Stimulated activated CD8-positive, alpha-beta memory T cell treated with anti-CD3 and anti-CD28 coated beads, Interleukin-15, amount 100 ng/mL, for 48 hours (primary cell): ENCODE data around the gene HP.

Experiments
- DNase-seq, 2 donors: peaks; one replicate each; pipeline ENCODE4 v3.0.0-alpha.2; 2020; ENCODE audit warnings: low read depth in 2 of 2

Gene HP

GRCh38 chr16:72091217-72091616, 36.9 kb downstream of the HP start:
- DNase-seq: no peak

GRCh38 chr16:72092832-72093447, 38.6 kb downstream of the HP start:
- DNase-seq: no peak

GRCh38 chr16:72093448-72094265, 39.4 kb downstream of the HP start, which contains the start of the genes DHX38 and TXNL4B:
TSS of gene DHX38 (plus strand) at chr16:72093847. CDS start at chr16:72096158, 2,311 bp downstream.
TSS of gene TXNL4B (minus strand) at chr16:72093620. CDS start at chr16:72090749, 2,871 bp downstream.
- peak; percentile 87 to 89 for DNase-seq

GRCh38 chr16:72094266-72094610, 39.9 kb downstream of the HP start:
- DNase-seq: peak; percentile 22 to 23

- DNase-seq: no peak
Observed at GRCh38 chr16:72098936-72099335, 44.6 kb downstream of the HP start.

GRCh38 chr16:72099377-72099818, 45.1 kb downstream of the HP start:
- DNase-seq: peak; percentile 4 to 16

GRCh38 chr16:72101195-72101594, 46.9 kb downstream of the HP start:
- DNase-seq: no peak

GRCh38 chr16:72104905-72105304, 50.6 kb downstream of the HP start:
- DNase-seq: no peak

GRCh38 chr16:72105978-72106377, 51.7 kb downstream of the HP start:
- DNase-seq: no peak

- no peak for DNase-seq
Observed at GRCh38 chr16:72107371-72107770, 53.1 kb downstream of the HP start.

- no peak for DNase-seq
Observed at GRCh38 chr16:72108353-72109102, 54.2 kb downstream of the HP start.

GRCh38 chr16:72109300-72109699, 55.0 kb downstream of the HP start:
- DNase-seq: no peak

- no peak for DNase-seq
Observed at GRCh38 chr16:72109966-72110530, 55.7 kb downstream of the HP start.
